H1 (cell line): ENCODE results near the gene CREB3L1. TPM values are rescaled to one million over a fixed set of nuclear protein-coding genes. Genes with fewer than 3 reads are reported as not detected.

Source experiments
- ASH2L ChIP-seq: fragments of 200-600, 300-600 bp; sonication (generic); IDR thresholded peaks from one replicate; pipeline ENCODE4 v1.7.1; 2017; ENCODE audit warnings: low read length
- CEBPB ChIP-seq: IDR thresholded peaks from 2 replicates; pipeline ENCODE4 v1.6.1; 2012; ENCODE audit warnings: low read depth, low read length
- CHD1 ChIP-seq: IDR thresholded peaks from 2 replicates; pipeline ENCODE4 v1.6.1; 2012; ENCODE audit warnings: low read depth, low read length, improper control_type of control experiment
- CHD2 ChIP-seq: IDR thresholded peaks from 2 replicates; pipeline ENCODE4 v1.6.1; 2012; ENCODE audit warnings: low read length, improper control_type of control experiment
- EGR1 ChIP-seq: IDR thresholded peaks from 2 replicates; pipeline ENCODE4 v1.6.1; 2011; ENCODE audit warnings: low read depth, low read length, borderline replicate concordance
- HDAC2 ChIP-seq, 2 experiments: fragments of 300-600 bp in 1 of 2; sonication (generic) in 1 of 2; IDR thresholded peaks; 2 replicates each; pipeline ENCODE4 v1.6.1; 2011 to 2012; ENCODE audit warnings: low read depth in 2 of 2, low read length in 2 of 2, mild to moderate bottlenecking in 2 of 2, moderate library complexity in 2 of 2, borderline replicate concordance in 1 of 2, inconsistent platforms in 1 of 2
- HDAC6 ChIP-seq: IDR thresholded peaks from one replicate; pipeline ENCODE4 v1.7.1; 2012; ENCODE audit warnings: low read depth, mild to moderate bottlenecking, inconsistent platforms, low read length, moderate library complexity
- JUN ChIP-seq: IDR thresholded peaks from 2 replicates; pipeline ENCODE4 v1.6.1; 2011; ENCODE audit warnings: low read depth, mild to moderate bottlenecking, improper control_type of control experiment, low read length
- KDM4A ChIP-seq: IDR thresholded peaks from one replicate; pipeline ENCODE4 v1.7.1; 2012; ENCODE audit warnings: low read depth, mild to moderate bottlenecking, moderate library complexity, low read length, inconsistent platforms; ENCODE audit not compliant: severe bottlenecking
- KDM5A ChIP-seq: fragments of 200-600 bp; IDR thresholded peaks from 2 replicates; pipeline ENCODE4 v1.7.1; 2012; ENCODE audit warnings: mild to moderate bottlenecking, low read length, inconsistent platforms, mixed read lengths
- NRF1 ChIP-seq: IDR thresholded peaks from 2 replicates; pipeline ENCODE4 v1.6.1; 2011; ENCODE audit warnings: mild to moderate bottlenecking, low read depth, low read length, improper control_type of control experiment
- PHF8 ChIP-seq: fragments of 200-600 bp; sonication (generic); conservative IDR thresholded peaks from 2 replicates; pipeline ENCODE4 v1.7.1; 2012; ENCODE audit warnings: low read depth, mild to moderate bottlenecking, inconsistent platforms, low read length, moderate library complexity
- POLR2AphosphoS5 ChIP-seq: IDR thresholded peaks from 2 replicates; pipeline ENCODE4 v1.6.1; 2011; ENCODE audit warnings: low read depth, low read length
- RFX5 ChIP-seq: IDR thresholded peaks from 2 replicates; pipeline ENCODE4 v1.6.1; 2011; ENCODE audit warnings: low read depth, low read length, improper control_type of control experiment, borderline replicate concordance
- SAP30 ChIP-seq: fragments of 300-600 bp; sonication (generic); IDR thresholded peaks from 2 replicates; pipeline ENCODE4 v1.7.1; 2012; ENCODE audit warnings: low read length, moderate library complexity, mild to moderate bottlenecking, inconsistent platforms; ENCODE audit not compliant: insufficient read depth, insufficient replicate concordance
- SIX5 ChIP-seq: IDR thresholded peaks from 2 replicates; pipeline ENCODE4 v1.6.1; 2011; ENCODE audit warnings: mild to moderate bottlenecking, low read depth, low read length
- SP2 ChIP-seq: IDR thresholded peaks from 2 replicates; pipeline ENCODE4 v1.6.1; 2012; ENCODE audit warnings: mild to moderate bottlenecking, low read length, inconsistent platforms
- SUZ12 ChIP-seq: fragments of 200-600 bp; sonication (generic); IDR thresholded peaks from 2 replicates; pipeline ENCODE4 v1.6.1; 2012; ENCODE audit warnings: mild to moderate bottlenecking, inconsistent platforms, low read length, moderate library complexity, mixed read lengths
- TAF7 ChIP-seq: optimal IDR thresholded peaks from 2 replicates; pipeline ENCODE3; 2011; ENCODE audit warnings: low read depth, mild to moderate bottlenecking, inconsistent platforms, low read length, moderate library complexity, borderline replicate concordance
- TEAD4 ChIP-seq: IDR thresholded peaks from 2 replicates; pipeline ENCODE4 v1.6.1; 2012; ENCODE audit warnings: low read depth, low read length, inconsistent platforms, mixed read lengths
- polyA plus RNA-seq, 7 experiments: library from polyadenylated mRNA; depleted of rRNA in 3 of 7; stranded (reverse) in 5 of 7; unstranded in 2 of 7; fragments of >200 nt in 5 of 7; fragments of 200-250 nt in 2 of 7; gene quantifications; 1 replicate in 5 of 7; 2 replicates in 1 of 7; 4 replicates in 1 of 7; pipeline versions ENCODE4 v1.2.1 to v1.2.3, GENCODE V29; 2011 to 2013; ENCODE audit warnings: missing spikeins in 2 of 7, mixed read lengths in 2 of 7
- total RNA-seq: library from RNA; stranded (reverse); fragmentation: NEBNext Ultra II Directional; extraction: Animal tissue kit (Norgen Biotek cat#: 25700); gene quantifications from 2 replicates; pipeline ENCODE4 v1.2.1, GENCODE V29; 2021
- TF ChIP-seq, protein P1 (sequence below): IDR thresholded peaks from 2 replicates; pipeline ENCODE4 v1.6.1; 2012; ENCODE audit warnings: inconsistent platforms
- TF ChIP-seq, protein P2 (sequence below), 3 experiments: IDR thresholded peaks; 1 replicate in 2 of 3; 2 replicates in 1 of 3; pipeline versions ENCODE4 v1.5.1 to v1.6.1; 2011; ENCODE audit warnings: low read length in 3 of 3, mild to moderate bottlenecking in 3 of 3, inconsistent platforms in 2 of 3, low read depth in 1 of 3, moderate library complexity in 1 of 3; ENCODE audit not compliant: insufficient read depth in 1 of 3; ENCODE audit errors: control extremely low read depth in 1 of 3

CREB3L1 gene
- total and polyA plus RNA-seq, 2 of the 8 experiments (the other 6 are each of a cell fraction or from before 2014, with no cell fraction given) = 4.1 to 12.7 TPM

DNA sequence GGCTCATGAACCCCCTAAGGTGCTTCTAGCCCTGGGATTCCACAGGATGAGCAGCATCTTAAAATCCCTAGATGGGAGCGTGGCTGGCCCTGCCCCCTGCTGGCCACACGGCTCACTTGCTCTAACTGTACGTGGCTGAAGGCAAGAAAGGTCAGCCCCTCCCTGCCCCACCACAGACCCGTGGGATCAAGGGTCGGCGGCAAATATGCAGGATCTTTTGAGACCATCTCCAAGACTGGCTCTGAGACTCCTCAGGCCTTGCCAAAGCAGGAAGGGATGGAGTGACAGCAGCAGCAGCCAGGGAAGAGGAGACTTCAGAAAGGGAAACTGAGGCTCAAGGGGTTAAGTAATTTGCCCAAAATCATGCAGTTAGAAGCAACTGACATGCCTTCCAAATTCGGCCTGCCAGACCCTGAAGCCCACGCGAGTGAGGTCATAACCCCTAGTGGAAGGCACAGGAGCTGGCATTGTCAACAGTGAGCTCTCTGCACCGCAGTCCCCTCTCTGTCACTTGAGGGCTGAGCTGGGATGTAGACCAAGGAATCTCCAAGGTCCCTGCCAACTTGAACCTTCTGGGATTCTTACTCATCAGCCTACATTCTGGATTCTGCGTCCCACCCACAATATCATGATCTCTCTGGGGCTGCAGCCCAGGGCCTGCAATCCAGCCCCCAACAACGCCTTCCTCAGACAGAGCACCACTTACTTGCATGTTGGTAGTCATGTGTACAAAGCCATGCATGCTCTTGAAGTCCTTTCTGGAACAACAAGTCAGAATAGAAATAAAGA, 31.4 kb downstream of the CREB3L1 start (continued):
- TF ChIP-seq SAP30 (no peak), HDAC2 (IDR thresholded peaks at IDR 0.05; ENCODE audit: borderline replicate concordance in 1 of 2, low read depth in 2 of 2, low read length in 2 of 2) (no peak), KDM5A (no peak), SIX5 (no peak), POLR2AphosphoS5 (no peak), TEAD4 (0 out of 2 replicates have a peak, but pooled peaks have one; percentile 20), RFX5 (no peak), NRF1 (0 out of 2 replicates have a peak, but pooled peaks have one; percentile 3), EGR1 (no peak), ASH2L (no peak), JUN (no peak), CHD1 (no peak), KDM4A (no peak), SP2 (no peak), PHF8 (no peak), CHD2 (no peak), CEBPB (no peak), SUZ12 (no peak), HDAC6 (no peak), TAF7 (no peak)
- TF ChIP-seq, protein P1, sequence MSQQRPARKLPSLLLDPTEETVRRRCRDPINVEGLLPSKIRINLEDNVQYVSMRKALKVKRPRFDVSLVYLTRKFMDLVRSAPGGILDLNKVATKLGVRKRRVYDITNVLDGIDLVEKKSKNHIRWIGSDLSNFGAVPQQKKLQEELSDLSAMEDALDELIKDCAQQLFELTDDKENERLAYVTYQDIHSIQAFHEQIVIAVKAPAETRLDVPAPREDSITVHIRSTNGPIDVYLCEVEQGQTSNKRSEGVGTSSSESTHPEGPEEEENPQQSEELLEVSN = no peak
- TF ChIP-seq, protein P2, sequence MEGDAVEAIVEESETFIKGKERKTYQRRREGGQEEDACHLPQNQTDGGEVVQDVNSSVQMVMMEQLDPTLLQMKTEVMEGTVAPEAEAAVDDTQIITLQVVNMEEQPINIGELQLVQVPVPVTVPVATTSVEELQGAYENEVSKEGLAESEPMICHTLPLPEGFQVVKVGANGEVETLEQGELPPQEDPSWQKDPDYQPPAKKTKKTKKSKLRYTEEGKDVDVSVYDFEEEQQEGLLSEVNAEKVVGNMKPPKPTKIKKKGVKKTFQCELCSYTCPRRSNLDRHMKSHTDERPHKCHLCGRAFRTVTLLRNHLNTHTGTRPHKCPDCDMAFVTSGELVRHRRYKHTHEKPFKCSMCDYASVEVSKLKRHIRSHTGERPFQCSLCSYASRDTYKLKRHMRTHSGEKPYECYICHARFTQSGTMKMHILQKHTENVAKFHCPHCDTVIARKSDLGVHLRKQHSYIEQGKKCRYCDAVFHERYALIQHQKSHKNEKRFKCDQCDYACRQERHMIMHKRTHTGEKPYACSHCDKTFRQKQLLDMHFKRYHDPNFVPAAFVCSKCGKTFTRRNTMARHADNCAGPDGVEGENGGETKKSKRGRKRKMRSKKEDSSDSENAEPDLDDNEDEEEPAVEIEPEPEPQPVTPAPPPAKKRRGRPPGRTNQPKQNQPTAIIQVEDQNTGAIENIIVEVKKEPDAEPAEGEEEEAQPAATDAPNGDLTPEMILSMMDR (IDR thresholded peaks at IDR 0.05; ENCODE audit: control extremely low read depth in 1 of 3, insufficient read depth in 1 of 3, low read depth in 1 of 3, low read length in 3 of 3) = peak; percentile 89 to 98 (median 94)
